HG03469 (cell line): ENCODE measurements around the gene GPSM3.
"Not testable (repeated sequence)": the region's sequence is repeated elsewhere in the genome, so short reads cannot be mapped to it uniquely, and the experiment has no call there.

ENCODE experiments used
- ATAC-seq: cut with Tn5 transposase; IDR thresholded peaks from one replicate; pipeline ENCODE4 v1.9.1; 2021; ENCODE audit warnings: mild to moderate bottlenecking, moderate library complexity, moderate number of reproducible peaks; ENCODE audit not compliant: unreplicated experiment

The GPSM3 gene

DNA sequence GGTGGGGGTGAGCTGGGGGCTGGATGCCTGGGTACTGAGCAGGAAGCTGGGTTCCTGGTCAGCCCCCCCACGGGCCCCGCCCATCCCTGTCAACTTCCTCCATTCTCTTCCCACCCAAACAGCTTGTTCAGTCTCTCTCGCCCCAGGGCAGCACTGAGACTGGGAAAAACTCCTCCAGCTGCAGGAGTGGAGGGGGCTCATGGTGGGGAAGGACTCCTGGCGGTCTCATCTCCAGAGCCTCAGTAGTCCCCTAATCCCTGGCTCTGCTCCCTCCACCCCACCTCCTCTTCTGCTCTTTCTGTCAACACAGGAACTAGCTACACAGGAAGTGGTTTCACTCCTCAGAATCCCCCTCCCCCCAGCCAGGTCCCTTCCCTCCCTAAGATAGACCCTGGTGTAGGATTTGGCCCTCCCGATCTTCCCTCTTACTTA lies at the start of gene GPSM3:
Gene GPSM3, minus strand, starts transcription at position 36 of the 432 bp plus-strand sequence. CDS start 130 bp downstream, outside the sequence.
- ATAC-seq = no peak

DNA sequence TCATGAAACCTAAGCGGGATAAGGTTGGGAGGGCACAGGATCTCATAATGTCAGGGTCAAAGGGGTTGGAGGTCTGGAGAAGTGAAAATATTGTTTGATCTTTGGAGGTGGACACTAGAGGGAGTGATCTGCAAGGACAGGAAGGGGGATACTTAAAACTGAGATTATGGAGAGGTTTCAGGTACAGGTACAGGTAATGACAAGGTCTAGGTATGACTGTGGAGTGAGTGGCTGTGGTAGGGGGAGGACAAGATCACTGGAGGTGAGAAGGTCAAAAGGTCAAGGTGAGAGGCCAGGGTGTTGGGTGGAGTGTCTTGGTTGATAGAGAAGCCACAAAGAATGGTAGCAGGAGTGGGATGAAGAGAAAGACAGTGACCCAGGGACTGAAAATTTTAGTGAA lies 48.2 kb upstream of the GPSM3 start:
- no peak for ATAC-seq

DNA sequence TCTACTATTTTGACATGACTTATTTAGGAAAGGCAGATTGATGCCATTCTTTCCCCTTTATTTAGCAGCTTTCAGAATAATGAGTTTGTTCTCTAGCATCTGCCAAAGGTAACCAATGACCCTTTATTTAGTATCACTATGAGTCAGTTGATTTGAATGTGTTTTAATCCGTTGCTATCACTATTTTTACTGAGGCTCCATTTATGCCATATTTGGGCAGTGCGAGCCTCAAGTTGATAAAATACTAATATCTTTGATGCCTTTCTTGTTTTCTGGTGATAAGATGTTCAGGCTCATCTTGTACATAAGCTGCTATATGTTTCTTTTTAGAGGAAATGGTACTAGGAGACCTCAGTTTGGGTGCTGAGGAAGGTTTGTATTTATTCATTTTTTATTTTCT lies 47.0 kb upstream of the GPSM3 start:
- ATAC-seq = no peak

- no peak for ATAC-seq
These were observed 42.5 kb upstream of the GPSM3 start for GRCh38 chr6:32234934-32235333.

- no peak for ATAC-seq
These were observed 34.0 kb upstream of the GPSM3 start for GRCh38 chr6:32226434-32226833.

DNA sequence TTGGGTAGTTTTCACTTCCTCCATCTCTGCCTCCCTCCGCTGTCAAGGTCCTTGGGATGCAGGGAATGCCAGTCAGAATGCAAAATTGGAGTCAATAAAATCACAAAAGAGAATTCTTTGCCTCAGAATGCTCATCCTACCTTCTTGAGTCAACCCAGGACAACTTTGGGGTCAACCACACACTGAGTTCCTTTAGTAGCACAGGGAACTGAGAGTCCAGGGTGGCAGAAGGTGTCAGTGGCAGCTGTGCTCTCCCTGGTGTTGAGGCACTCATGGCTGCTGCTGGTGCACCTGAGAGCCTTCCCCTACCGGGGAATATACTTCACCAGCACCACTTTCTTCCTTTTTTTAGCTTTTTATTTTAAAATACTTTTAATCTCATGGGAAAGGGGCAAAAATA lies 32.3 kb upstream of the GPSM3 start:
- no peak for ATAC-seq

- no peak for ATAC-seq
These were observed 31.1 kb upstream of the GPSM3 start, which contains the start of gene NOTCH4 for GRCh38 chr6:32223258-32224235. NOTCH4 (minus strand) TSS chr6:32224067; CDS start chr6:32223928, 139 bp downstream.

DNA sequence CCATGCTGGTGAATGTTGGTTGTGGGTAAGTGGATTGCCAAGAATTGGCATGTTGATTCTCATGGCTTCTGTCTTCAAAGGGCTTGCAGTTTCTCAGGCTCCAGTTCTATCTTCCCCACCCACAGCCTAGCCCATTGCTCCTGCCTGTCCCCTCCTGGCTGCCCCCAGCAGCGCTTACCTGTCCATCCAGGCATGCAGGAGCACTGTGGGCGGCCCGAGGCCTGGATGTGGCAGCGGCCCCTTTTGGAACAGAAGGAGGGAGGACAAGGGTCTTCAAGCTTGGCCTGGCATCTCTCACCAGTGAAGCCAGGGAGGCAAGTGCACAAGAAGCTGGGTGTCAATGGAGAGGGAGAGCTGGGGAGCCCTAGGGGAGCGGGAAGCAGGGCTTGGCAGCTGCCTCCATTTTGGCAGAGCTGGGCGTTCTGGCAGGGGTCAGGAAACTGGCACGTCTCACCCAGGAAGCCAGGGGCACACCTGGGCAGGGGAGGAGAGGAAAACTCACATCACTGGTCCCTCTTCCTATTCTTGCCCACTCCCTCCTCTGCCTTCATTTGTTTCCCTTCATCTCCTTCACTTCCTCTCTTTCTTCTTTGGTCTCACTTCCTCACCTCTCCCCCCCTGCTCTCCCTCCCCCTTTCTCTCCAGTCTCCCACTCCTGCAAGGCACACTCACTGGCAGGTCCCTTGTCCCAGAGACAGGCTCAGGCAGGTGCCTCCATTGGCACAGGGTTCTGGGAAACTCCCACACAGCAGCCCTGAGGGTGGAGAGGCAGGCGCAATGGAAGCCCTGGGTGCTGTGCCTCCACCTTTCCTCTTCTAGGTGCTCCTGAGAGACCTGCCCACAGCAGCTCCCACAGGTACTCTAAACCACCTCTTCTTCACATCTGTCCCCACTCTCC lies 30.1 kb upstream of the GPSM3 start:
- ATAC-seq = no peak

GRCh38 chr6:32220021-32220420 lies 27.6 kb upstream of the GPSM3 start:
- no peak for ATAC-seq

- no peak for ATAC-seq
These were observed 25.7 kb upstream of the GPSM3 start for GRCh38 chr6:32218167-32218566.

GRCh38 chr6:32216998-32217397 lies 24.6 kb upstream of the GPSM3 start:
- no peak for ATAC-seq

- ATAC-seq = no peak
These were observed 23.8 kb upstream of the GPSM3 start for GRCh38 chr6:32216285-32216684.

GRCh38 chr6:32215617-32216016 lies 23.2 kb upstream of the GPSM3 start:
- ATAC-seq = no peak

DNA sequence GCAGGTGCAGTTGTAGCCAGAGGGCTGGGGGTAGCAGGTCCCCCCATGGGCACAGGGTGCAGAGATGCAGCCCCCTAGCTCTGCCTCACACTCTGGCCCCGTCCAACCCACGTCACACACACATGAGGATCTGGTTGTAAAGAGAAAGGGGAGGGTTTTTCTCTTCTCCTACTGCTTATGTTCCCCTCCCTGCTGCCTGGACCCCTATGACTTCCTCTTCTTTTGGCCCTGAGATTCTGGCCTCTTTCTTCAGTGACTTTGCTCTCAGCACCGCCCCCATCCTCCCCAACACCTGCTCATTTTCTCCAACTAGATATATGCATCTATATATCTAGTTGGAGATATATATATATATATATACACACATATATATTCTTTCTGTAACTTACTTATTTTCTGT lies 21.7 kb upstream of the GPSM3 start:
- no peak for ATAC-seq

DNA sequence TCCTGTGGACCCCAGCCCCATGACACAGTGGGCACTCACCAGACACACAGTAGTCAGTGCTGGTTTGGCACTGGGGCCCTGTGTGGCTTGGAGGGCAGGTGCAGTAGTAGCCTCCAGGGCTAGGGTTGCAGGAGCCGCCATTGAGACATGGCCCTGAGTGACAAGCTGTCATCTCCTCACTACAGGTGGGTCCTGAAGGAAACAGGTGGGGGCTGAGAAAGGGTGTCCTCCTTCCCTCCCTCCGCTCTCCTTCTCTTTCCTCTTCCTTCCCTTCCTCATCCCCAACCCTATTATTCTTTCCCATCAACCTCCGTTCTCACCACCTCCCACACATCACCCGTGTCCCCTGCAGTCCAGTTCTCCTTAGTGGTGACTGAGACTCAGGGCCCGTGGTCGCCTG lies 21.2 kb upstream of the GPSM3 start:
- ATAC-seq = no peak

- ATAC-seq = no peak
These were observed 19.8 kb upstream of the GPSM3 start for GRCh38 chr6:32212076-32212760.

GRCh38 chr6:32211432-32211831 lies 19.0 kb upstream of the GPSM3 start:
- not testable (repeated sequence) for ATAC-seq

DNA sequence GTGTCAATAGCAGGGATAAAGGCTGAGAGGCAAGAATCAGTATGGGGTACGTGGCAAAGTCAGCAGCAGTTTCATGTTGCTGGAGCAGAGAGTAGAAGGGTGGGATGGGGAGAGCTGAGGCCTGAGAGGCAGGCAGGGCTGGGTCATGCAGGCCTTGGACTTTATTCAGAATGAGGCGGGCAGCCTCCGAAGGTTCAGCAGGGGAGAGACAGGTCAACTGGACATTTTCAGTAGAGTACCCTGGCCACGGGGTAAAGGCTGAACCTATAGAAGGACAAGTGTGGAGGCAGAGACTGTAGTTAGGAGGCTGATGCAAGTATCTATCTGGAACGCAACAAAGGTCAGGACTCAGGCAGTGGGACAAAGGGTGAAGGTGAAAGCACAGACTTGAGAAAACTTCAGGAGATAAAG lies 17.8 kb upstream of the GPSM3 start:
- ATAC-seq = no peak

GRCh38 chr6:32208996-32209395 lies 16.6 kb upstream of the GPSM3 start:
- no peak for ATAC-seq

DNA sequence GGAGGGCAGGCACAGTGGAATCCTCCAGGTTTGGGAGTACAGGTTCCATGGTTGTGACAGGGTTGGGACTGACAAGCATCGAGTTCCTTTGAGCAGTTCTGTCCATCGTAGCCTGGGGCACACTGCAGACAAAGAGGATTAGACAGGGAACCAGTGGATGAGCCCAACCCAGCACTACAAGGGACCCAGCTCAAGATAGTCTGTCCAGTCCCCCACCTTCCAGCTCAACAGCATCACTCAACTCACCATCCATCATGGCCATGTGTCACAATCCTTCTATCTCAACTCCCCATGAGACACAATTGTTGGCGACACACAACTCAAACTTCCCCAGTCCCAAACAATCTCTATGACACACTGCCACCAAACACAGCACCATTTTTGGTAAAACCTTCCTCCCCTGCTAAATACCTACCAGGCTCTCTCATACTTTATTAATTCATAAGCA lies 11.8 kb upstream of the GPSM3 start:
- ATAC-seq = no peak
